Natural killer cell (primary cell): ENCODE measurements around the gene GLI3. TPM values are rescaled to one million over a fixed set of nuclear protein-coding genes. Genes with fewer than 3 reads are reported as not detected.

ENCODE experiments used
- ATAC-seq, 3 donors: fragments of 150-1000 bp in 2 of 3; fragments of 200-7000 bp in 1 of 3; cut with Tn5 transposase; 1 replicate in 1 of 3; 2 replicates in 2 of 3; pipeline ENCODE4 v1.10.0; 2021; ENCODE audit warnings: mild to moderate bottlenecking in 2 of 3, moderate library complexity in 2 of 3
- DNase-seq, 2 donors: peaks; one replicate each; pipeline versions ENCODE4 v3.0.0 to v3.0.0-alpha.2; 2013 to 2021; ENCODE audit warnings: mixed read lengths in 1 of 2
- H3K27ac ChIP-seq: one replicate; pipeline ENCODE4 v1.5.1; 2013; ENCODE audit warnings: mild to moderate bottlenecking, low read length
- H3K27me3 ChIP-seq: one replicate; pipeline ENCODE4 v1.6.1; 2013; ENCODE audit warnings: low read length; ENCODE audit not compliant: control insufficient read depth, insufficient read depth
- H3K36me3 ChIP-seq: one replicate; pipeline ENCODE4 v1.6.1; 2013; ENCODE audit warnings: low read length; ENCODE audit not compliant: control insufficient read depth, insufficient read depth
- H3K4me1 ChIP-seq: one replicate; pipeline ENCODE4 v1.6.1; 2013; ENCODE audit warnings: low read length; ENCODE audit not compliant: control insufficient read depth, insufficient read depth
- H3K4me3 ChIP-seq: one replicate; pipeline ENCODE4 v1.5.1; 2013; ENCODE audit warnings: low read length
- H3K9me3 ChIP-seq: one replicate; pipeline ENCODE4 v1.6.1; 2013; ENCODE audit warnings: low read length; ENCODE audit not compliant: control insufficient read depth, insufficient read depth
- H3K27ac Mint-ChIP-seq, 2 donors: one replicate each; pipeline ENCODE4 v1.8.0; 2022; ENCODE audit warnings: mild to moderate bottlenecking in 2 of 2, mixed read lengths in 2 of 2, moderate library complexity in 1 of 2
- H3K27me3 Mint-ChIP-seq, 2 donors: one replicate each; pipeline ENCODE4 v1.8.0; 2022; ENCODE audit warnings: low read depth in 2 of 2, mixed read lengths in 2 of 2
- H3K36me3 Mint-ChIP-seq: one replicate; pipeline ENCODE4 v1.8.0; 2022; ENCODE audit warnings: mixed read lengths
- H3K4me1 Mint-ChIP-seq, 2 donors: one replicate each; pipeline ENCODE4 v1.8.0; 2022; ENCODE audit warnings: mixed read lengths in 2 of 2
- H3K4me3 Mint-ChIP-seq: one replicate; pipeline ENCODE4 v1.8.0; 2022; ENCODE audit warnings: mild to moderate bottlenecking, moderate library complexity, mixed read lengths
- H3K9me3 Mint-ChIP-seq, 2 donors: one replicate each; pipeline ENCODE4 v1.8.0; 2022; ENCODE audit warnings: mixed read lengths in 2 of 2
- CTCF ChIP-seq: fragments of 200-600 bp; IDR thresholded peaks from one replicate; pipeline ENCODE4 v1.8.0; 2022; ENCODE audit warnings: antibody characterized with exemption
- WGBS: methylation state at CpG from one replicate; pipeline ENCODE4 v1.1.7; 2013; ENCODE audit warnings: missing lambda C conversion rate; ENCODE audit not compliant: insufficient coverage; 5-methylcytosine and 5-hydroxymethylcytosine counted together
- intact Hi-C: fragments of 100-400 bp; cut with micrococcal nuclease; formaldehyde crosslinking; loops from one replicate; pipeline ENCODE4 v1.14.2; 2022
- total RNA-seq, 4 donors: library from RNA; stranded (reverse); fragments of 120-200 nt in 1 of 4; gene quantifications; one replicate each; pipeline versions ENCODE4 v1.2.3 to v1.2.4, GENCODE V29; 2013 to 2022

The GLI3 gene
- total RNA-seq, 3 donors from 2014 or later (not counting 1 experiment from before 2014, with no cell fraction given), result 2.9 to 4.7 (median 3.1) TPM

- H3K27me3 ChIP-seq, result no peaks in the 10 kb centered on the region
- Mint-ChIP-seq H3K4me1 (peaks cover 5 to 14% of the 10 kb centered on the region in 2 donors), H3K36me3 (no peaks in the 10 kb centered on the region), H3K9me3 (peaks cover 0 to 2% of the 10 kb centered on the region in 2 donors), H3K4me3 (no peak overlapping the region), H3K27me3 (peaks cover 0 to 2% of the 10 kb centered on the region in 2 donors), H3K27ac (no peak overlapping the region)
- no peak overlapping the region for H3K27ac ChIP-seq
- H3K4me3 ChIP-seq, result no peak overlapping the region
- no peaks in the 10 kb centered on the region for H3K9me3 ChIP-seq
- H3K36me3 ChIP-seq, result no peaks in the 10 kb centered on the region
- ATAC-seq (no peak), DNase-seq (no peak)
- no peak for TF ChIP-seq CTCF
- intact Hi-C loops, result no loop called here
- no peaks in the 10 kb centered on the region for H3K4me1 ChIP-seq
- WGBS, result 80% methylated on average over 1 of the region's 1 CpG
Measured at GRCh38 chr7:42248579-42248978, 11.6 kb upstream of the GLI3 start.

- Mint-ChIP-seq H3K9me3 (peaks cover 0 to 2% of the 10 kb centered on the region in 2 donors), H3K27ac (no peak overlapping the region), H3K36me3 (no peaks in the 10 kb centered on the region), H3K27me3 (peaks cover 2 to 7% of the 10 kb centered on the region in 2 donors), H3K4me1 (peaks cover 5 to 14% of the 10 kb centered on the region in 2 donors), H3K4me3 (no peak overlapping the region)
- intact Hi-C loops, result no loop called here
- WGBS, result 90% methylated on average over 5 of the region's 5 CpGs
- no peak overlapping the region for H3K27ac ChIP-seq
- no peaks in the 10 kb centered on the region for H3K36me3 ChIP-seq
- DNase-seq, result no peak
- no peak overlapping the region for H3K4me3 ChIP-seq
- H3K4me1 ChIP-seq, result no peaks in the 10 kb centered on the region
- H3K9me3 ChIP-seq, result no peaks in the 10 kb centered on the region
- no peak for TF ChIP-seq CTCF
- no peaks in the 10 kb centered on the region for H3K27me3 ChIP-seq
- no peak for ATAC-seq
Measured at GRCh38 chr7:42247301-42247700, 10.3 kb upstream of the GLI3 start.

- H3K27ac Mint-ChIP-seq, result no peak overlapping the region
- no peaks in the 10 kb centered on the region for H3K9me3 Mint-ChIP-seq
- Histone ChIP-seq H3K4me1 (no peaks in the 10 kb centered on the region), H3K9me3 (no peaks in the 10 kb centered on the region), H3K4me3 (no peak overlapping the region), H3K36me3 (no peaks in the 10 kb centered on the region), H3K27me3 (peaks cover 2% of the 10 kb centered on the region), H3K27ac (no peak overlapping the region)
- peaks cover 5 to 14% of the 10 kb centered on the region in 2 donors for H3K4me1 Mint-ChIP-seq
- no peak overlapping the region for H3K4me3 Mint-ChIP-seq
- TF ChIP-seq CTCF, result no peak
- DNase-seq, result no peak
- H3K27me3 Mint-ChIP-seq, result peaks cover 8 to 29% of the 10 kb centered on the region in 2 donors
- ATAC-seq, result no peak
- WGBS, result 89% methylated on average over 2 of the region's 2 CpGs
- intact Hi-C loops, result no loop called here
- H3K36me3 Mint-ChIP-seq, result no peaks in the 10 kb centered on the region
Measured at GRCh38 chr7:42244828-42245227, 7.8 kb upstream of the GLI3 start.

- Mint-ChIP-seq H3K9me3 (no peaks in the 10 kb centered on the region), H3K4me1 (peaks cover 17 to 22% of the 10 kb centered on the region in 2 donors), H3K27me3 (peaks cover 21 to 46% of the 10 kb centered on the region in 2 donors), H3K36me3 (no peaks in the 10 kb centered on the region), H3K27ac (no peak overlapping the region), H3K4me3 (no peak overlapping the region)
- Histone ChIP-seq H3K27ac (no peak overlapping the region), H3K9me3 (no peaks in the 10 kb centered on the region), H3K4me3 (no peak overlapping the region), H3K27me3 (peaks cover 11% of the 10 kb centered on the region), H3K36me3 (no peaks in the 10 kb centered on the region), H3K4me1 (peaks cover 7% of the 10 kb centered on the region)
- TF ChIP-seq CTCF, result no peak
- DNase-seq (no peak), ATAC-seq (no peak)
- WGBS, result 90% methylated on average over 3 of the region's 3 CpGs
- intact Hi-C loops, result no loop called here
Measured at GRCh38 chr7:42242381-42242780, 5.4 kb upstream of the GLI3 start.
